GM12878 (cell line): Measurements from ENCODE around the gene TNFAIP8L2. TPM values are rescaled to one million over a fixed set of nuclear protein-coding genes. Genes with fewer than 3 reads are reported as not detected.

ENCODE experiments used
- ATAC-seq: fragments of 200-7000 bp; cut with Tn5 transposase; 3 replicates; pipeline ENCODE4 v1.9.1; 2020; ENCODE audit warnings: mild to moderate bottlenecking, moderate library complexity
- BruUV-seq: library from RNA; stranded (reverse); fragments of 400-500 nt; replicated peaks from 2 replicates; lab custom pipeline; 2021; lab: Mats Ljungman, UMichigan
- CTCF ChIA-PET: fragments of 300-600 bp; sonication (Branson Sonifier 250); formaldehyde crosslinking; extraction: SDS; loops from one replicate; lab custom pipeline; 2021; ENCODE audit warnings: inconsistent platforms; lab: Yijun Ruan, JAX
- POLR2A ChIA-PET: fragments of 350-600 bp; formaldehyde crosslinking; extraction: SDS; loops from one replicate; lab custom pipeline; 2021; ENCODE audit warnings: inconsistent platforms; lab: Charles Lee
- RAD21 ChIA-PET: fragments of 300-600 bp; sonication (Branson Sonifier 250); formaldehyde crosslinking; loops from one replicate; lab custom pipeline; 2023; ENCODE audit warnings: antibody characterized with exemption; ENCODE audit not compliant: unreplicated experiment; lab: Charles Lee
- SMC1A ChIA-PET: fragments of 300-600 bp; sonication (Branson Sonifier 250); formaldehyde crosslinking; loops from one replicate; lab custom pipeline; 2023; ENCODE audit not compliant: unreplicated experiment, uncharacterized antibody; lab: Charles Lee
- DNase-seq: peaks from one replicate; pipeline ENCODE4 v3.0.0-alpha.2; 2011; ENCODE audit warnings: low read depth, low spot score
- FAIRE-seq: peaks from 3 replicates; lab custom pipeline; 2011; peaks lifted over from hg19 to GRCh38; lab: Jason Lieb, UNC
- H2AFZ ChIP-seq: 2 replicates; pipeline ENCODE4 v1.6.0; 2011; ENCODE audit warnings: low read depth, low read length, control low read depth; ENCODE audit not compliant: control insufficient read depth
- H3K27ac ChIP-seq: 2 replicates; pipeline ENCODE4 v1.5.1; 2011; ENCODE audit warnings: control low read depth; ENCODE audit not compliant: control insufficient read depth, insufficient read depth
- H3K27me3 ChIP-seq, 2 experiments: replicated peaks in 1 of 2; 2 replicates each; pipeline versions ENCODE4 v1.6.0 to v1.6.1; 2011; ENCODE audit warnings: low read length in 1 of 2; ENCODE audit not compliant: control insufficient read depth in 2 of 2, insufficient read depth in 2 of 2
- H3K36me3 ChIP-seq, 2 experiments: 2 replicates each; pipeline ENCODE4 v1.5.1; 2011; ENCODE audit warnings: low read length in 1 of 2; ENCODE audit not compliant: control insufficient read depth in 2 of 2, insufficient read depth in 2 of 2
- H3K4me1 ChIP-seq: 2 replicates; pipeline ENCODE4 v1.6.1; 2011; ENCODE audit warnings: mild to moderate bottlenecking, low read length, moderate library complexity, mixed read lengths; ENCODE audit not compliant: control insufficient read depth, insufficient read depth
- H3K4me2 ChIP-seq: 2 replicates; pipeline ENCODE4 v1.6.0; 2011; ENCODE audit warnings: control low read depth; ENCODE audit not compliant: control insufficient read depth, insufficient read depth
- H3K4me3 ChIP-seq: fragments of 200-600 bp; sonication (generic); 2 replicates; pipeline ENCODE4 v1.5.1; 2016
- H3K79me2 ChIP-seq: 2 replicates; pipeline ENCODE4 v1.6.0; 2011; ENCODE audit warnings: low read length; ENCODE audit not compliant: control insufficient read depth, insufficient read depth
- H3K9ac ChIP-seq: 2 replicates; pipeline ENCODE4 v1.8.0; 2011; ENCODE audit warnings: low read length, control low read depth, mixed read lengths; ENCODE audit not compliant: control insufficient read depth, insufficient read depth
- H3K9me3 ChIP-seq: replicated peaks from 3 replicates; pipeline ENCODE4 v1.5.1; 2011; ENCODE audit warnings: mild to moderate bottlenecking, low read length; ENCODE audit not compliant: control insufficient read depth, insufficient read depth
- H4K20me1 ChIP-seq: 2 replicates; pipeline ENCODE4 v1.6.0; 2011; ENCODE audit not compliant: control insufficient read depth, insufficient read depth
- E2F4 ChIP-seq: IDR thresholded peaks from 2 replicates; pipeline ENCODE4 v1.6.1; 2012; ENCODE audit warnings: low read depth, low read length, improper control_type of control experiment
- FOXM1 ChIP-seq: IDR thresholded peaks from 2 replicates; pipeline ENCODE4 v1.6.1; 2012; ENCODE audit warnings: low read depth, mild to moderate bottlenecking, inconsistent platforms, low read length, moderate library complexity
- IKZF1 ChIP-seq: fragments of 450-650 bp; conservative IDR thresholded peaks from 2 replicates; pipeline ENCODE4 v1.6.1; 2017; ENCODE audit warnings: antibody characterized with exemption, mild to moderate bottlenecking
- JUND ChIP-seq: IDR thresholded peaks from 2 replicates; pipeline ENCODE4 v1.6.1; 2012; ENCODE audit warnings: low read depth, mild to moderate bottlenecking, low read length, improper control_type of control experiment, moderate library complexity
- WRNIP1 ChIP-seq: IDR thresholded peaks from 2 replicates; pipeline ENCODE4 v1.6.1; 2011; ENCODE audit warnings: low read depth, low read length, improper control_type of control experiment, borderline replicate concordance
- WGBS: methylation state at CpG from one replicate; pipeline ENCODE4 v1.1.6; 2016; ENCODE audit warnings: low lambda C conversion rate; ENCODE audit not compliant: insufficient replicate concordance, insufficient coverage; ENCODE audit errors: missing lambda C conversion rate; 5-methylcytosine and 5-hydroxymethylcytosine counted together
- in situ Hi-C: fragments of 300-500 bp; cut with MboI; formaldehyde crosslinking; loops from 9 replicates; pipeline ENCODE4 v1.14.3; 2018; ENCODE audit warnings: mixed read lengths
- intact Hi-C: fragments of 100-400 bp; cut with micrococcal nuclease; formaldehyde crosslinking; loops from one replicate; pipeline ENCODE4 v1.14.2; 2022; ENCODE audit not compliant: unreplicated experiment
- polyA plus RNA-seq, 11 experiments: library from polyadenylated mRNA; depleted of rRNA in 4 of 11; unstranded in 6 of 11; stranded (reverse) in 5 of 11; fragments of >200 nt; fragmentation: Nextera tagmentation in 4 of 11; fragmentation: Illumina TruSeq in 1 of 11; extraction: Ambion mirVana in 4 of 11; extraction: Trizol in 1 of 11; gene quantifications; 1 replicate in 1 of 11; 2 replicates in 10 of 11; pipeline versions ENCODE4 v1.2.1 to v1.2.3, GENCODE V29; 2011 to 2016; ENCODE audit warnings: inconsistent platforms in 2 of 11, missing spikeins in 2 of 11, low read depth in 1 of 11
- total RNA-seq, 4 experiments: library from RNA; depleted of rRNA in 3 of 4; stranded (reverse); fragments of >200 nt in 3 of 4; fragmentation: Illumina TruSeq in 1 of 4; extraction: Trizol in 1 of 4; gene quantifications; 2 replicates each; pipeline versions ENCODE4 v1.2.1 to v1.2.3, GENCODE V29; 2013 to 2021
- TF ChIP-seq, protein P1 (sequence below): fragments of 450-650 bp; IDR thresholded peaks from 2 replicates; pipeline ENCODE4 v1.6.1; 2018; ENCODE audit warnings: mild to moderate bottlenecking, low read depth, moderate library complexity; ENCODE audit not compliant: partially characterized antibody

TNFAIP8L2 gene
- total and polyA plus RNA-seq, 10 of the 15 experiments (the other 5 are each of a cell fraction or from before 2014, with no cell fraction given): 5.4 to 26.3 (median 14.2) TPM

DNA sequence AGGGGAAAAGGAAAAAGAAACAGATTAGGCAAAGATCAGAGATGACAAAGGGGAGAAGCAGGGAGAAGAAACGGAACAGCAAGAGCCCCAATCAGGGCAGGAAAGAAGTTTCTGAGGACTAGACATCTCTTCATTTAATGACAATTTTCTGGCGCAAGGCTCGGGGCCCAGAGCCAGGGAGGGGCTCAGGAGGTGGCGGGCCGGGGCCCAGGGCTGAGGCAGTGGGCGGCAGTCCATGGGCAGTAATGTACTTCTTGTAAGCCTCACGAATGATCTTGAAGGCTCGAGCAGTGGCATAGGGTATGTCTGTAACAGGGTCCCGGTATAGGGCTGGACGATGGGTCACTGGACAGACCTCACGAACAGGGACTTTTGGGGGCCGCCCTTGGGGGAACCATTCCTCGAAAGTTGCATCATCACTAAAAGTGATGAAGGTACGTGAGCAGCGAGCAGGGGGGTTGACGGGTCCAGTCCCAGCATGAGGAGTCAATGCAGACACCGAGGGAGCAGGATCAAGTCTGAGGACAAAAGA is 20.1 kb downstream of the TNFAIP8L2 start (continued):
- TF ChIP-seq, protein P1, sequence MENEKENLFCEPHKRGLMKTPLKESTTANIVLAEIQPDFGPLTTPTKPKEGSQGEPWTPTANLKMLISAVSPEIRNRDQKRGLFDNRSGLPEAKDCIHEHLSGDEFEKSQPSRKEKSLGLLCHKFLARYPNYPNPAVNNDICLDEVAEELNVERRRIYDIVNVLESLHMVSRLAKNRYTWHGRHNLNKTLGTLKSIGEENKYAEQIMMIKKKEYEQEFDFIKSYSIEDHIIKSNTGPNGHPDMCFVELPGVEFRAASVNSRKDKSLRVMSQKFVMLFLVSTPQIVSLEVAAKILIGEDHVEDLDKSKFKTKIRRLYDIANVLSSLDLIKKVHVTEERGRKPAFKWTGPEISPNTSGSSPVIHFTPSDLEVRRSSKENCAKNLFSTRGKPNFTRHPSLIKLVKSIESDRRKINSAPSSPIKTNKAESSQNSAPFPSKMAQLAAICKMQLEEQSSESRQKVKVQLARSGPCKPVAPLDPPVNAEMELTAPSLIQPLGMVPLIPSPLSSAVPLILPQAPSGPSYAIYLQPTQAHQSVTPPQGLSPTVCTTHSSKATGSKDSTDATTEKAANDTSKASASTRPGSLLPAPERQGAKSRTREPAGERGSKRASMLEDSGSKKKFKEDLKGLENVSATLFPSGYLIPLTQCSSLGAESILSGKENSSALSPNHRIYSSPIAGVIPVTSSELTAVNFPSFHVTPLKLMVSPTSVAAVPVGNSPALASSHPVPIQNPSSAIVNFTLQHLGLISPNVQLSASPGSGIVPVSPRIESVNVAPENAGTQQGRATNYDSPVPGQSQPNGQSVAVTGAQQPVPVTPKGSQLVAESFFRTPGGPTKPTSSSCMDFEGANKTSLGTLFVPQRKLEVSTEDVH: no peak
- TF ChIP-seq WRNIP1: no peak
- no peak for TF ChIP-seq IKZF1
- TF ChIP-seq FOXM1: no peak
- no peak for TF ChIP-seq E2F4

GRCh38 chr1:151184211-151184610 is 27.8 kb downstream of the TNFAIP8L2 start:
- in situ Hi-C loops (no loop called here), intact Hi-C loops (no loop called here)
- peaks cover 16% of the 10 kb centered on the region for H3K79me2 ChIP-seq
- no peaks in the 10 kb centered on the region for H3K9me3 ChIP-seq
- no peak overlapping the region for H3K27ac ChIP-seq
- no peaks in the 10 kb centered on the region for H3K27me3 ChIP-seq
- SMC1A ChIA-PET: no interaction called here
- no peaks in the 10 kb centered on the region for H4K20me1 ChIP-seq
- H3K4me2 ChIP-seq: no peak overlapping the region
- POLR2A ChIA-PET: interaction anchor here (0.7 kb wide), 2 partner anchors 149 to 255 kb away, joined by 3 to 4 read pairs; no protein-coding TSS in a partner anchor
- DNase-seq: no peak
- CTCF ChIA-PET: interaction anchor here (0.9 kb wide), 1 partner anchor 85 kb away, joined by 5 read pairs; no protein-coding TSS in a partner anchor
- peaks cover 4% of the 10 kb centered on the region; the same call in 1 of the 2 replicates for H3K4me1 ChIP-seq
- no peak for TF ChIP-seq JUND
- TF ChIP-seq, all 136 proteins: peak for 0
- no peak overlapping the region for H3K4me3 ChIP-seq
- peaks cover 5 to 21% of the 10 kb centered on the region in 2 experiments; a peak in 3 of 4 replicates for H3K36me3 ChIP-seq
- BruUV-seq: no TSS peak
- RAD21 ChIA-PET: no interaction called here
- WGBS: 99% methylated on average over 10 of the region's 10 CpGs
- no peak overlapping the region for H3K9ac ChIP-seq
- FAIRE-seq (no peak), ATAC-seq (no peak)
- H2AFZ ChIP-seq: no peak overlapping the region
